Right ventricle myocardium superior (tissue), 1 donor: ENCODE measurements around the gene ACSL5. TPM values are rescaled to one million over a fixed set of nuclear protein-coding genes. Genes with fewer than 3 reads are reported as not detected.
"Not testable (repeated sequence)": the region's sequence is repeated elsewhere in the genome, so short reads cannot be mapped to it uniquely, and the experiment has no call there.

Source experiments
- ATAC-seq: fragments of 200-7000 bp; cut with Tn5 transposase; one replicate; pipeline ENCODE4 v1.9.1; 2020; ENCODE audit warnings: mild to moderate bottlenecking; ENCODE audit not compliant: poor library complexity
- DNase-seq: peaks from one replicate; pipeline ENCODE4 v3.0.0-alpha.2; 2020
- intact Hi-C: fragments of 100-400 bp; cut with DNase I; formaldehyde crosslinking; loops from one replicate; pipeline ENCODE4 v1.11.2; 2022
- total RNA-seq: library from RNA; stranded (reverse); fragmentation: NEBNext Ultra II Directional; extraction: Animal tissue kit (Norgen Biotek cat#: 25700); gene quantifications from one replicate; pipeline ENCODE4 v1.2.1, GENCODE V29; 2021
- donor health status: DM: no; HTN: yes; CAD: no; lungs with severe emphysema.

Gene ACSL5
- total RNA-seq, 1 donor from 2014 or later: 6.0 TPM

DNA sequence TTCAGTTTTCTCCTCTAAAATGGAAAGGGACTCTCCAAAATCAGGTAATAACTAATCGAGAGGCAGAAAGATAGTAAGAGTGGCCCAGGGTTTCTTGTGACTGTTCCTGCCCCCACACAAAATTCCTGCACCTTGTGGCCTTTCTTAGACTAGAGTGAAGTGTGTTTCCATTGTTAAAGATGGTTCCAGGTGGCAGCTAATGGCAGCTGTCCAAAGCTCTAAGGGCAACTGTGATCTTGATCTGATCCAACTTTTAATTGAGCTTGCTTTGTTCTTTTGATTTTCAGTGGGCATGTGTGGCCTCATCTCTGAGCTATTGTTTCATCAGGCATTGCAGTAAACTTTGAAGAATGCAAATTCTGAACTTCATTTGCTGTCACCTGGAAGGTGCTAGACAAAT, 19.4 kb downstream of the ACSL5 start:
- intact Hi-C loops: no loop called here
- no peak for ATAC-seq
- DNase-seq: no peak

DNA sequence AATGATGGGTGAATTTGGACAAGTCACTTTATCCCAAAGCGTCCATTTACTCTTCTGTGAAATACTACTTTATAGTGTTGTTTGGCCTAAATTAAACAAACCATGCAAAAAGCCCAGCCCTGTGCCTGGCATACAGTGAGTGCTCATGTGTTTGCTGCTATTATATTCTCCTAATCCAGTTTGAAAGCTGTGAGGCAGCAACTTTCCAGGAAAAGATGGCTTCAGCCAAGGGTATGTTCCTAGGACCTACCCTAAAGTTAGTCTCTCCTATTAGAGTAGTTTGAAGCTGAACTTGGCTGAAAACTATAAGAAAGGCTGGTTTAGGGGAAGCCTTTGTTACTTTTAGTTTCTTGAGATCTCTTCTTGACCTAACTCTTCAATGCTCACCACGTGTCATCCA, 19.9 kb downstream of the ACSL5 start:
- ATAC-seq (no peak), DNase-seq (no peak)
- intact Hi-C loops: no loop called here

DNA sequence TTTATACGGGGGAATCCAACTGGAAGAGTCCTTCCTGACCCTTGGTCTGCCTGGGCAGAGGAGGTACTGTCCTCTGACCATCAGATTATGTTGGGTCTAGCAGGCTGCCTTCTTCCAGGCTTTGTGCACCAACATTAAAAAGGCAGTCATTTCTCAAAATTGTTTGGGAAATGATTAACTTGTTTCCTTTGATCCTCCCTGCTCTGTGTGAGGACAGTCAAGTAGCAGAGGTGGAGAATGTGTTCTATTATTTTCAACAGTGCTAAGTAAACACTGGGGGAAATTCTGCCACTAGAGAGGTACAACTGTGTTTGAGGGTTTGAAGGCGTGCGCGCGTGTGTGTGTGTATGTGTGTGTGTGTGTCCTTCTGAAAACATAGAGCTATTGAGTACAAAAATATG, 20.6 kb downstream of the ACSL5 start:
- intact Hi-C loops: no loop called here
- DNase-seq: no peak
- no peak for ATAC-seq

DNA sequence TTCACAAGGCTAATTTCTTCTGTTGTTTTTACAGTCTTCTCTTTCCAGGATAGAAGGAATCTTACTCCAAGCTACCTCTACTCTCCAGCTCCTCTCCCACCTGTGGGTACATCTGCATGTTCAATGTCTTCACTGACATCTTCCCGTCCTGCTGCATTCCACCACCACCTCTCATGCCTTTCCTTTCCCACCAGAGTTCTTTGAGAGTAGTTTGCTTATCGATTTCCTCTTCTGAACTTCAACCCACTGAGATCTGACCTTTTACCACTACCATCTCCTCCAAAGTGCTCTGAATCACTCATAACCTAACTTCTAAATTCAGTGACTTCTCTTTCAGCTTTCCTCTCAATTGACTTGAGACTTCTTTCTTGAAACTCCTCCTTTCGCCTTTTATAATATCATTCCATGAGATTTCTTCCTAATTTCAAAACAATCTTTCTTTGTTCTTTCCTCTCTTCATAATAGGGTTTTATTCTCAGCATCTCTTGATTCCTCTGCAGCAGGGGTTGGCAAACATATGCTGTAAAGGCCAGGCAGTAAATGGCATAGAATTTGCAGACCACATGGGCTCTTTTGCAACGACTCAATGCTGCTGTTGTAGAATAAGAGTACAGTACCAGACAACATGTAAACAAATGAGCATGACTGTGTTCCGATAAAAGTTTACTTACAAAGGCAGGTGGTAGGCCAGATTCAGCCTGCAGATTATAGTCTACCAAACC, 22.1 kb downstream of the ACSL5 start:
- no peak for DNase-seq
- intact Hi-C loops: no loop called here
- no peak for ATAC-seq

DNA sequence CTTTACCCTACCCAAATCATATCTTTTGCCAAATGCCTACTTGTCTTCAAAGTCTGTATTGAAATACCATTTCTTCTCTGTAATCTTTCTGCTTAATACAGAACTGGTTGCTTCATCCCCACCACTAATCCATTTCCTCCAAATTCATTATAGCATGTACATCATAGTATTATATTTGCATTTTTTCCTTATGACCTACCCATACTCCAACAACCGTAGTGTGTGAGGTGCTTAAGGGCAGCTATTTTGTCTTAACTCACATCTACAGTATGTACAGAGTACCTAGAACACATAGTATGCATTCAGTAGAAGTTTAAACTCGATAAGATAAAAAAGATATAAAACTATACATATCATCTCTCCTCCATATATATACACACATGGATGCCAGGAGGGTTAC, 23.7 kb downstream of the ACSL5 start:
- intact Hi-C loops: no loop called here
- DNase-seq (no peak), ATAC-seq (no peak)

DNA sequence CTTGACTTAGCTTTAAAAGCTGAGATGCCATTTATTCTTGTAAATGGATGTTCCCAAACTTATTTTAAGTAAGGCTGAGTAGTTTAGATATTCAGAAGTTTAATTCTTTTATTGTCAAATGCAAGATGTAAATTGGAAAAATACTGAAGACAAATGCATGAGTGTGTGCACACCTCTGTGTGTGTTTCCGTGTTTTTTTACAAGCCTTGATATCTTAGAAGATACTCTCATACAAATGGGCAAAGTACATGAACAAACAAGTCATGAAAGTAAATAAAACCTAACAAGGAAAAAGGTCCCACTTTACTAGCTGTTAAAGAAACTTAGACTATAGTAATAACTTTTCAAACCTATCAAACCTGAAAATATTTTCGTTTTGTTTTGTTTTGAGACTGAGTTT, 29.0 kb downstream of the ACSL5 start:
- DNase-seq (no peak), ATAC-seq (no peak)
- intact Hi-C loops: no loop called here

DNA sequence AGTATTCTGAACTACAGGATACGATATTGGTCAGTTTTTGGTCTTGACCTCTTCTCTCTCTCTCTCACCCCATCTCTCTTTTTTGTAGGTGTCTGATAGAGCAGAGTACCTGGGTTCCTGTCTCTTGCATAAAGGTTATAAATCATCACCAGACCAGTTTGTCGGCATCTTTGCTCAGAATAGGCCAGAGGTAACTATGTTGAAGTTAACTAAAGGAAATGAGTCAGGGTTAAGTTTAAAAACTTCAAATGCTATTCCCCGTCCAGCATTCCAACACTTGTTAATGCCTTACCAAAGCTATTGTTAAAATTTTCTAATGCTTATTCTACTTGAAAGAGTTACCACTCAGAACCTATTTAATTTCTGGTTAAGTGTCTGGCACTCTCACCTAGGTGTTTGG, 30.7 kb downstream of the ACSL5 start:
- DNase-seq (no peak), ATAC-seq (no peak)
- intact Hi-C loops: no loop called here

DNA sequence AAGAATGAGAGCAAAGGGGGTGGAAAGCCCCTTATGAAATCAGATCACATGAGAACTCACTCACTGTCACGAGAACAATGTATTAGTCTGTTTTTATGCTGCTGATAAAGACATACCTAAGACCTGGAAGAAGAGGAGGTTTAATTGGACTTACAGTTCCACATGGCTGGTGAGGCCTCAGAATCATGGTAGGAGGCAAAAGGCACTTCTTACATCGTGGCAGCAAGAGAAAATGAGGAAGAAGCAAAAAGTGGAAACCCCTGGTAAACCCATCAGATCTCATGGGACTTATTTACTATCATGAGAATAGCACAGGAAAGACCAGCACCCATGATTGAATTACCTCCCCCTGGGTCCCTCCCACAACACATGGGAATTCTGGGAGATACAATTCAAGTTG, 32.9 kb downstream of the ACSL5 start:
- ATAC-seq, intact Hi-C loops, DNase-seq: not testable (repeated sequence)

DNA sequence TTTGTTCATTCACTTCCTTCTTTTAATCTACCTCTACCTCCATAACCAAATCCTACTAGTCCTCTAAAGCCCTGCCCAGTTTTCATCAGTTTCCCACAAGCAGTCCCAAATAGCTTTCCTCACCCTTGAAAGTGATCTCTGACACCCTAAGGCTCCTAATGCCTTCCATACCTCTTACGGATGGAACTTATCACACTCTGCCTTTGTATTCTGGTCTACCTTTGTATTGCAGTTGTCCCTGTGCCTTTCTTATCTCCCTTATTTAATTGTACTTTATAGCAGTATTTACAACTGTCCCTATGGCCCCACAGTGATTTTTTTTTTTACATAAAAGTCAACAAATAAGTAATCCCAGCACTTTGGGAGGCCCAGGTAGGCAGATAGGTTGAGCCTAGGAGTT, 33.8 kb downstream of the ACSL5 start:
- DNase-seq: no peak
- intact Hi-C loops: no loop called here
- no peak for ATAC-seq

DNA sequence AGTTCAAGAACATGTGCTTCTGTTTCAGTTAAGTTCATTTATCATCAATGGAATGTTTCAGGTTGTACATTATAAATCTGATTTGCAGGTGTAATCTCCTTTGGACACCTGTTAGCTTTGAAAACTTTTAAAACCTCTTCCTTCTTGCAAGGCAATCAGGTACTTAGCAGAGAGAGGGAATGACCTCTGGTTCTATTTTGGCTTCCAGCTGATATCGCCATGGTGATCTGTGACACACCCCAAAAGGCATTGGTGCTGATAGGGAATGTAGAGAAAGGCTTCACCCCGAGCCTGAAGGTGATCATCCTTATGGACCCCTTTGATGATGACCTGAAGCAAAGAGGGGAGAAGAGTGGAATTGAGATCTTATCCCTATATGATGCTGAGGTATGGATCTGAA, 35.4 kb downstream of the ACSL5 start:
- ATAC-seq (no peak), DNase-seq (no peak)
- intact Hi-C loops: no loop called here

DNA sequence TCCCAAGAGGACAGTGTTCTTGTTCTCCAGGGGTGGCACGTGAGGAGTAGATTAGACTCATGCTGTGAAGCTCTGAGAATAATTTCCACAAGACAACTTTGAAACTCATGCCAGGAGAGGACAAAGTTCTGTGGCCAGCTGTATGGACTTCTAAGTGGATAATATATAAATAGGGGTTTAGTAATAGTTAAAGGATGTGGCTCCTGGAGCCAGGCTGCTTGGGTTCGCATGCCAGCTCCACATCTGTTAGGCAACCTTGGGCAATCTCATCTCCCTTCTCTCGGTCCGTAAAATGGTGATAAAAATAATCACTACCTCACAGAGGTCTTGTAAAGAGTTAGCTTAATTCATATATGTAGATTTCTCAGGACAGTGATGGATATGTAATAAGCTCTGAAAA, 35.8 kb downstream of the ACSL5 start:
- ATAC-seq (no peak), DNase-seq (no peak)
- intact Hi-C loops: no loop called here

DNA sequence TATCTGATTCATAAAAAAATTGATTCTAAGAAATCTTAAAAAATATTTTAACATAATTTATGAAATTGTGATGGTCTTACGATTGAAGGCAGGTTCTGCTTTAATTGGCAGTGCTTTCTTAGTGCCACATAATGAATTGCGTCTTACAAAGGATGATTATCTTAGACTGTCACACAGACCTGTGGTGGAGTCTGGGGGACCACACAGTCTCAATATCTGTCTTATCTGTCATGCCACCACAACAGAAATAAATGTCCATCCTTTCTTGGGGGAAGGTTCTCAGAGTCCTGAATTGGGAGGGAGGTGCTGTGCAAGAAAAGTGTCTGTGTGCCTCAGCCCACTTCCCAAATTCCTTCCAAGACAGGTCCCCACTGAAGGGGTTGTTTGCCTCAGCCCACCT, 38.8 kb downstream of the ACSL5 start:
- intact Hi-C loops: no loop called here
- DNase-seq (no peak), ATAC-seq (no peak)

DNA sequence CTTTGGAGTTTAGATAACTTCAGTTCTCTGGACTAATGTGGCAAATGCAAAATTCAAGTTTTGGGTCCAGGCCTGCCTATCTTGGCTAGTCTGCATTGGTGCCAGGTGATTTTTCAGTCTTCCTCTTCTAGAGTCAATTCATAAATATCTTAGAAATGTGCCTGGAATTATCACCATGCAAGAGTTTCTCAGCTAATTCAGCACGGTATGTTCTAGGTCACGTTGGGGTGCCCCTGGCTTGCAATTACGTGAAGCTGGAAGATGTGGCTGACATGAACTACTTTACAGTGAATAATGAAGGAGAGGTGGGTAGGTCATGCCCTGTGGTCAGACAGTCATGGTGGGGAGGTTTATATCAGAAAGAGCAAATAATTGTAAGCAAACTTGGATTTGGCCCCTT, 47.8 kb downstream of the ACSL5 start:
- ATAC-seq (no peak), DNase-seq (no peak)
- intact Hi-C loops: no loop called here

DNA sequence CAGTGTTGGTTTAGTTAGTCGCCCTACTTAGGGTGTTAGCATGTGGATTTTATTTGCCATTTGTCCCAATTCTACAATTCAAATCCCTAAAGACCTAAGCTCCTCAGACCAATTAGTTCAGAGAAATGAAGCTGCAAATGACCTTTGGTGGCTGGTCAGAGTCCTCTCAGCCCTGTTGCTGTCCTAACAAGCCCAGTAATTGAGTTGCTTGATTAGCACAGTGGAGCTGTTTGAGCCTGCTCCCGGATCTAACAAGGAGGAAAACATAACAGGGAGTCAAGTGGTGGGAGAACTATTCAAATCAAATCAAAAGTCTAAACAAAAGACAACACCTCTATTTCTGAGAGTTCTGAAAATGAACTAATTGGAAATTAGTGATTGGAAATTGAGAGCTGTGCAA, 50.7 kb downstream of the ACSL5 start:
- intact Hi-C loops: no loop called here
- ATAC-seq (no peak), DNase-seq (no peak)

DNA sequence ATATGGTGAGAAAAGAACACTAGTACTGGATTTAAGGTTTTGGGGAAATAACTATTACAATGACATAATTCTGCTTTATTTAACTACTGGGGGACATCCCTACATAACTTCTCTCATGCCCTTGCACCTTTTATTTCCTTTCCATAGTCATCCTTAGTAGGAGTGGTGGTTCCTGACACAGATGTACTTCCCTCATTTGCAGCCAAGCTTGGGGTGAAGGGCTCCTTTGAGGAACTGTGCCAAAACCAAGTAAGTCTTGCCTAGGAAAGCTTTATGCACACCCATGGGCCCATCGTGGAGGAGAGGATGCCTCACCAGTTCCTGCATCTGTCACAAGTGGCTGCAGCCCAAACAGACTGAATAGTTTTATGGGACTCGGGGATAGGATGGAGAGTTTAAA, 52.2 kb downstream of the ACSL5 start:
- intact Hi-C loops: no loop called here
- DNase-seq (no peak), ATAC-seq (no peak)

DNA sequence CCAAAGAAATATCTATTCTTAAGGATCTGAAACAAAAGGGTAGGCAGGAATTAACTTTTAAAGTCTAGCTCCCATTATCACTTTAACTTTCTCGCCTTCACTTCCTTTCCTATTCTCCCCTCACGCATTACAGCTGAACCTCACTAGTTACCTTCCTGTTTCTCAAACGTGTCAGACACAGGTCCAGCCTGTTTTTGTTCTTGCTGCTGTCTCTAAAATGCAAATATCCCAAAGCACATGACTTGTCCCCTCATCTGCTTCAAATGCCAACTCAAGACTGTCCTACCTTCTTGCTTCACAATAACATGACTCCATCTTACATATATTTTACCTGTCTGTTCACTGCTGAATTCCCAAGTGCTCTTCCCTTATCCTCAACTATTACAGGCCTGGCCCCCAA, 55.2 kb downstream of the ACSL5 start:
- no peak for DNase-seq
- intact Hi-C loops: no loop called here
- ATAC-seq: no peak

DNA sequence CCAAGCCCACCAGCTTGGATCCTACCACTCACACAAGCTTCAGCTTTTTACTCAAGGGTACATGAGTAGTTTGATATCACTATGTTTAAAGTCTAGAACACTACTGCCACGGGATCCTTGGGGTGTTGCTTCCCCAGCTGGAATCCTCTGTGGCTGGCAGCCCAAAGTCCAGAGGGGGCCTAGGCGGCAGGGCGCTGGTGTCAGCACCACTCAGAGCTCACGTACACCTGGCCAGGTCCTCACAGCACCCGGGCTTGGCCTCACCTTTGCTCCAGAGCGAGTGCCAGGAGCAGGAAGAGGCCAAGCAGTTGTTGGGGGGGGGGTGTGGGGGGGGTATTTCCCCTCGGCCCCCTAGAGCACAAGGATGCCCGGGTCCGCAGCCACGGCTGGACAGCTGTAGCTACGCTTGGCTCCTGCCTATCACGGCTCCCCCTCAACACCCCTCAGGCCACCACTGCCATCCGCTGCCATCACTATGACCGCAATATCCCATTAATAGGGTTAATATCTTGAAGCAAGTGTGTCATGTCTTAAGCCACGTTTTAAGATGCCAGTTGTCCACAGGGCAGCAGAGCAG, 55.8 kb downstream of the ACSL5 start:
- DNase-seq: no peak
- intact Hi-C loops: loop anchor here (10.0 kb wide), 2 partner anchors 115 to 265 kb away; no protein-coding TSS in a partner anchor
- no peak for ATAC-seq

DNA sequence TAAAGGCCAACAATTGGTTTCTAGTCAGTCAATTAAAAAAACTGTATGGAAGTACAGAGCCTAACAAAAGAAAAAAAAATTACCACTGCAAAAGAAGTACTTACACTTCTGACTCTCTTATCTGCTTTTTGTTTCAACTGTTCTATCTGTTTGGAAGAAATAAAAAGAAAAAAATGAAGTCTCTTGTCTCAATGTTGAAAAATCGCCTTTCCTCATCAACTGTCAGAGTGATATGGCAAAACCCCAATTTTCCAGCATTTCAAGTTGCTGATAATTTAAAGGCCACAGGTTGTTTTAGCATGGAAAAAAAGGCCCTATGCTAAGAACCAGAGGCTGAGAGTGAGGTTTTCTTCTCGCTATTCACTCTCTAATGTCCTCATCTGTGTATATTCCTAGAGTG, 59.2 kb downstream of the ACSL5 start:
- ATAC-seq (no peak), DNase-seq (no peak)
- intact Hi-C loops: loop anchor here (10.0 kb wide), 2 partner anchors 118 to 268 kb away; no protein-coding TSS in a partner anchor

DNA sequence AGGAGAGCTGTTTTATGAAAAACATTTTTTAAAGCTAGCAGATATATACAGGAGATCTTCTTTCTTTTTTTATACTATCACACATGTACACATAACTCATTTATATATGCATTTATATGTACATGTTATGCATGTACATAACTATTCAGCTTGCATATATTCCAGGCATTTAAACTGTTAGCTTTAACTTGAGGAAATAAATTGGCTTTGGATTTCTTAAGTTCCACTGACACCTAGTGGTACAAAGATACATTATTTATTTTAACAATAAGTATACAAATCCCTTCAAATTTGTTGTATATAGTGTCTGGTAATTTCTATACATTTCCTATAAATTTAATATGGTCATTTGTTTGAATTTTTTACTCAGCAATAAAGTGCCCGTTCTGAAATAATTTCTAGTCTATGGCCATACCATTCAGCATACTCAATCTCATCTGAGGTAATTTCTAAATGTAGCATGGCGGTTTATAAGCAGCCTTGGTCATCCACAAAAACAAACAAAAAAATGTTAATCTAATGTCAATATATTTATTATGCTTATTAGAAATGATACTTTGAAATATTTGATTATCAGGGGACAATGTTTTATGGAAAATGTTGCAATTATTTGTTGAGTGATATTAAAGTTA, 61.2 kb downstream of the ACSL5 start:
- intact Hi-C loops: loop anchor here (10.0 kb wide), 2 partner anchors 120 to 270 kb away; no protein-coding TSS in a partner anchor
- ATAC-seq (no peak), DNase-seq (no peak)

DNA sequence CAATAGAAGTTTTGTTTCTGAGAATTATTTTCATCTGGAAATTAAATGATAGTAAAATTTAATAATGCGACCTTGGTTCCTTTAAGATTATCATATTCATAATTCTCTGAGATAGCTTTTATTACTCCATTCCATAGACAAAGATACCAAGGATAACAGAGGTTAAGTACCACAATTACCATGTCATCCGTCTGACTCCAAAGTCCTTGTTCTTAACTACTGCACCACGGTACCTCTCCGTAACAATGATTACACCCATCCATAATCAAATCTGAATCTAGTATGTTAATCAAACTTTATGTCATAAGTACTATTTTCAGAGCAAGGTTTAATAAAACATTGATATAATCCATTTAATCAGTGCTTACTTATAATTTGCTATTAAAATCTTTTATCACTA, 64.4 kb downstream of the ACSL5 start:
- ATAC-seq (no peak), DNase-seq (no peak)
- intact Hi-C loops: loop anchor here (10.0 kb wide), 2 partner anchors 124 to 274 kb away; no protein-coding TSS in a partner anchor
